Heart right ventricle (tissue), 16 donors: Measurements from ENCODE around the gene PPP4R3B. TPM values are rescaled to one million over a fixed set of nuclear protein-coding genes. Genes with fewer than 3 reads are reported as not detected.
A peak's percentile ranks its signal among the peaks of the same experiment; 100 is the strongest.

Experiments
- ATAC-seq, 8 donors: fragments of 200-7000 bp; cut with Tn5 transposase; one replicate each; pipeline ENCODE4 v1.9.1; 2020; ENCODE audit warnings: mild to moderate bottlenecking in 8 of 8, moderate library complexity in 8 of 8, moderate number of reproducible peaks in 1 of 8
- DNase-seq, 2 donors: peaks; one replicate each; pipeline ENCODE4 v3.0.0-alpha.2; 2020
- H3K27ac ChIP-seq, 10 donors: fragments of 200-600 bp; sonication (generic) in 2 of 10; one replicate each; pipeline versions ENCODE4 v1.5.0 to v1.8.0; 2020 to 2022; ENCODE audit warnings: mild to moderate bottlenecking in 3 of 10
- H3K27me3 ChIP-seq, 7 donors: fragments of 200-600 bp; one replicate each; pipeline ENCODE4 v1.8.0; 2021 to 2022; ENCODE audit warnings: mild to moderate bottlenecking in 2 of 7
- H3K36me3 ChIP-seq, 9 donors: fragments of 200-600 bp; sonication (generic) in 1 of 9; one replicate each; pipeline versions ENCODE4 v1.5.0 to v1.8.0; 2020 to 2022; ENCODE audit warnings: mild to moderate bottlenecking in 2 of 9
- H3K4me1 ChIP-seq, 9 donors: fragments of 200-600 bp; sonication (generic) in 1 of 9; one replicate each; pipeline versions ENCODE4 v1.5.0 to v1.8.0; 2020 to 2022; ENCODE audit warnings: mild to moderate bottlenecking in 4 of 9
- H3K4me3 ChIP-seq, 10 donors: fragments of 200-600 bp; sonication (generic) in 2 of 10; one replicate each; pipeline versions ENCODE4 v1.5.0 to v1.8.0; 2020 to 2022; ENCODE audit warnings: mild to moderate bottlenecking in 7 of 10, moderate library complexity in 2 of 10
- H3K9me3 ChIP-seq, 11 donors: fragments of 200-600 bp in 10 of 11; sonication (generic) in 2 of 11; one replicate each; pipeline versions ENCODE4 v1.5.0 to v1.8.0; 2013 to 2022; ENCODE audit warnings: mild to moderate bottlenecking in 2 of 11, control low read depth in 1 of 11, moderate library complexity in 1 of 11
- WGBS, 2 donors: extraction: QIAGEN DNeasy Blood & Tissue Kit; methylation state at CpG; one replicate each; pipeline ENCODE4 v1.1.7; 2013; ENCODE audit warnings: inconsistent platforms in 1 of 2; 5-methylcytosine and 5-hydroxymethylcytosine counted together
- intact Hi-C, 10 donors: fragments of 100-400 bp; cut with DNase I; formaldehyde crosslinking; loops; one replicate each; pipeline versions ENCODE4 v1.11.1 to v1.14.2; 2022
- polyA plus RNA-seq, 2 donors: library from polyadenylated mRNA; stranded (reverse); fragments of 200-250 nt; gene quantifications; one replicate each; pipeline ENCODE4 v1.2.3, GENCODE V29; 2013
- total RNA-seq, 10 donors: library from RNA; stranded (reverse); fragmentation: NEBNext Ultra II Directional in 3 of 10; extraction: Animal tissue kit (Norgen Biotek cat#: 25700) in 3 of 10; gene quantifications; one replicate each; pipeline versions ENCODE4 v1.2.1 to v1.2.4, GENCODE V29; 2021 to 2023
- TF ChIP-seq, protein P1 (sequence below), 9 donors: fragments of 200-600 bp; sonication (generic) in 2 of 9; IDR thresholded peaks; one replicate each; pipeline versions ENCODE4 v1.5.0 to v1.8.0; 2021 to 2022; ENCODE audit warnings: antibody characterized with exemption in 9 of 9, mild to moderate bottlenecking in 5 of 9, moderate library complexity in 1 of 9
- donor health status: Arrhythmogenic right ventricular cardiomyopathy.
- donor health status: ischemic (EF 13 %, LVEDD 7.1; RV severe dilation, severe dysfunction).
- donor health status: healthy with polysubstance abuse.
- donor health status: DM: no; HTN: yes; CAD: no.
- donor health status: DM: no; HTN: no; CAD: no.
- donor health status: ischemic (EF 25% LVEDD 6.9; RV normal size, moderate dysfunction).
- donor health status: ischemic (EF 25% LVEDD 5.7; RV mildly dilated, moderate dysfunction).
- donor health status: healthy.
- donor health status: DM: yes; HTN: yes; CAD: no.
- donor health status: Ischemic cardiomyopathy.
- donor health status: ischemic (EF 35%, LVEDD 5.7; RV mildly dilated, moderate dysfunction).
- donor health status: nonischemic (EF 11% LVEDD 7.7; RV severe dilation, severe dysfunction).
- donor health status: DM: yes; HTN: yes; CAD: no.
- donor health status: PGD.
- donor health status: ischemic (EF 29% LVEDD 5.4; RV normal size, mild dysfunction).
- donor health status: nonischemic (EF 23%, LVEDD 6.1; RV moderate dilation, normal function).

The PPP4R3B gene
- total and polyA plus RNA-seq, 12 donors, result 10.9 to 29.0 (median 24.6) TPM

DNA sequence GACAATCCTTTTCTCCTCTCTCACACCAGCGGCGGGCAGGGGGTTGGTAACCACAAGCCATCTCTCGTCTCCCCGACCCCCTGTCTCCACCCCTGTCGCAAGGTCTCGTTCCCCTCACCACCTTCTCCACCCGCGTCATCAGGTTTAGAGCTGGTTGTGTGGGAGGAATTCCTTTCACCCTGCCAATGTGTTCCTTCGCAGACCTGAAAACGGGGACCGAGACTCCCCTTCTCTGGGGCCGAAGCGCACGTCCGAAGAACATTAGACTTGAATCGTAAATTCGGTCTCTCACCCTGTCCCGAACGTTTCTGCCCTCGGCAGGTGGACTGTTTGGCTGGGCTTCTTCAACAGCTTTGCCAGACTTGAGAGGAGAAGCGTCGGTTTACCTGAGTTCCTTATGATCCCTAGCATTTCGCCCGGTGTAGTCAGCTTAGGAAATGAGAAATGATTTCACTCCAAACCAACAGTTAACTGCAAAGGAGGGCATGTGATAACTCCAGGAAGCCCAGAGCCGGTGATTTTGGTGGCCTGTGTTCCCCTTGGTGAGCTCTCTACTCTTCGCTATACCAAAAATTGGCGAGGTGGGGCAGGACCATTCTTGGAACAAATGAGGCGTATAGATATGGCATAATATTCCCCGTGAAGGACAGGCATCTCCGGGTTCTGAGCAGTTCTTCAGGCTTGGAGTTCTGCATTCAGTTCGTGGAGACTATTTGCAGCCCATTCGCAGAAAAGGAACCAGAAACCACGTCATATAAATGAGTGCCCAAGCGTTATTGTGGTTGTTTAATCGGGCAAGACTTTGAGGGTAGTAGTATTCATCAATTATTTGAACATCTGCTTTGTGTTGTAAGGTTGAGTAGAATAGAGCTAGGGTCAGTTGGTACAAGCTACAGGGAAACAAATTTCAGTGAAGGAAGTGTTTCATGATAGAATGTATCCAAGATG, 97.2 kb downstream of the PPP4R3B start:
- WGBS, 2 donors, result 8 to 9% methylated on average over 35 of the region's 35 CpGs
- H3K36me3 ChIP-seq, result peaks cover 0 to 33% (median 6%) of the 10 kb centered on the region in 9 donors
- no peaks in the 10 kb centered on the region for H3K9me3 ChIP-seq
- no peaks in the 10 kb centered on the region for H3K27me3 ChIP-seq
- H3K4me1 ChIP-seq, result peaks cover 0 to 22% (median 10%) of the 10 kb centered on the region in 9 donors
- peak in 7 of 8 donors; percentile 2 to 45 (median 31) for ATAC-seq
- peak overlapping the region; percentile 17 to 94 (median 84) for H3K27ac ChIP-seq
- DNase-seq, result peak in 1 of 2 donors; percentile 37
- intact Hi-C loops, result loop anchor here in 5 of 10 donors (1.0 to 10.0 kb wide), 6 partner anchors 88 to 105 kb away; partner anchors contain the start of genes PPP4R3B (in 4 of the 5) and CCDC88A (in 2 of the 5)
- TF ChIP-seq, protein P1, sequence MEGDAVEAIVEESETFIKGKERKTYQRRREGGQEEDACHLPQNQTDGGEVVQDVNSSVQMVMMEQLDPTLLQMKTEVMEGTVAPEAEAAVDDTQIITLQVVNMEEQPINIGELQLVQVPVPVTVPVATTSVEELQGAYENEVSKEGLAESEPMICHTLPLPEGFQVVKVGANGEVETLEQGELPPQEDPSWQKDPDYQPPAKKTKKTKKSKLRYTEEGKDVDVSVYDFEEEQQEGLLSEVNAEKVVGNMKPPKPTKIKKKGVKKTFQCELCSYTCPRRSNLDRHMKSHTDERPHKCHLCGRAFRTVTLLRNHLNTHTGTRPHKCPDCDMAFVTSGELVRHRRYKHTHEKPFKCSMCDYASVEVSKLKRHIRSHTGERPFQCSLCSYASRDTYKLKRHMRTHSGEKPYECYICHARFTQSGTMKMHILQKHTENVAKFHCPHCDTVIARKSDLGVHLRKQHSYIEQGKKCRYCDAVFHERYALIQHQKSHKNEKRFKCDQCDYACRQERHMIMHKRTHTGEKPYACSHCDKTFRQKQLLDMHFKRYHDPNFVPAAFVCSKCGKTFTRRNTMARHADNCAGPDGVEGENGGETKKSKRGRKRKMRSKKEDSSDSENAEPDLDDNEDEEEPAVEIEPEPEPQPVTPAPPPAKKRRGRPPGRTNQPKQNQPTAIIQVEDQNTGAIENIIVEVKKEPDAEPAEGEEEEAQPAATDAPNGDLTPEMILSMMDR (IDR thresholded peaks at IDR 0.05), result no peak
- H3K4me3 ChIP-seq, result peak overlapping the region; percentile 42 to 95 (median 82)

DNA sequence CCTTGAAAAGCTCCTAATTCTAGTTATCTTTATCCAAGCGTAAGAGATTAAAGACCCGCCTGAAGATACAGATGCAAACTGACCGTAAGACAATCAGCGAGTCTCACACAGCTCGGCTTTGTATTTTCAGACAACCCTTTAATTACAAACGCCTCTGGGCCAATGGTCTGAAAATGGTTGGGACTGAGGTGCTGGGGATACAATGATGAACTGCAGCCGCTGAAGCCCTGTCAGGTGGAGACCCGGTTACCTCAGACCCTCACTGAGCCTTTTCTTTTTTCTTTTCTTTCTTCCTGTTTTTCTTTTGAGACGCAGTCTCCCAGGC, 98.6 kb downstream of the PPP4R3B start:
- DNase-seq, result no peak
- peak in 6 of 8 donors; percentile 4 to 26 (median 12) for ATAC-seq
- TF ChIP-seq, protein P1 (IDR thresholded peaks at IDR 0.05), result no peak
- Histone ChIP-seq H3K4me1 (peaks cover 0 to 22% (median 10%) of the 10 kb centered on the region in 9 donors), H3K4me3 (peak overlapping the region; percentile 70 to 95 (median 84)), H3K27me3 (no peaks in the 10 kb centered on the region), H3K36me3 (peaks cover 0 to 19% (median 0%) of the 10 kb centered on the region in 9 donors), H3K9me3 (no peaks in the 10 kb centered on the region), H3K27ac (peak overlapping the region; percentile 49 to 94 (median 84))
- intact Hi-C loops, result loop anchor here in 4 of 10 donors (1.0 to 10.0 kb wide), 6 partner anchors 87 to 104 kb away; partner anchors contain the start of genes PPP4R3B (in 3 of the 4) and CCDC88A (in 2 of the 4)
- 18 to 22% methylated on average over 9 of the region's 9 CpGs for WGBS, 2 donors

DNA sequence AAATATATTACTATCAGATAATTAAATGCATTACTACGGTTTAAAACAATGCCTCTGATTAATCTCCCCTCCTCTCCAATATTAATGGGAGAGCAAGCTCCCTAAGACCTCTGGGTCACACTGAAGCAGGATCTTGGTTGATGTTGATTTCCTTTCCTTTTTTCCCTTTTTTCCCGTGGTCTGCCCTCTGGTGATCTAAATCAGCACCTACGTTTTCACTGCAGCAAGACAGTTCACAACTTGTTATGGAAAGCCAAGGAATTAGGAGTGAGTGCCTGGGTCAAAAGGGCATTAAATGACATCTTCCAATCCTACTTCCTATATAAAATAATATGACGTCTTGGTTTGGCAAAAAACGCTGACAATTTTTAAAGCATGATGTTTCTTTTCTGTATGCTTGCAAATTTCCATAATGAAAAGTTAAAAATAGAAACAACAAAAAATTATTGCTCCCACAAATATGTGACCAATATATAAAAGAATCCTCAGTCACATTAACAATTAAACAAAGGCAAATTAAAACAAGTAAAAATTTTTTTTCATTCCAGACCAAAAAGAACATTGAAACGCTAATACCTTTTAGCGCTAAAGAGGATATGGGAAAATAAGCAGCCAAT, 105.8 kb downstream of the PPP4R3B start:
- H3K27ac ChIP-seq, result no peak overlapping the region
- intact Hi-C loops, result loop anchor here in 2 of 10 donors (10.0 kb wide), 2 partner anchors 97 to 103 kb away; partner anchors contain the start of genes CCDC88A (in 1 of the 2) and PPP4R3B (in 1 of the 2)
- no peaks in the 10 kb centered on the region for H3K27me3 ChIP-seq
- no peaks in the 10 kb centered on the region for H3K4me1 ChIP-seq
- TF ChIP-seq, protein P1 (IDR thresholded peaks at IDR 0.05), result peak in 4 of 9 donors; percentile 16 to 43 (median 32)
- no peak overlapping the region for H3K4me3 ChIP-seq
- H3K36me3 ChIP-seq, result no peaks in the 10 kb centered on the region
- DNase-seq (no peak), ATAC-seq (peak in 1 of 8 donors; percentile 38)
- H3K9me3 ChIP-seq, result no peaks in the 10 kb centered on the region
- WGBS, 2 donors, result 40 to 45% methylated on average over 7 of the region's 7 CpGs

DNA sequence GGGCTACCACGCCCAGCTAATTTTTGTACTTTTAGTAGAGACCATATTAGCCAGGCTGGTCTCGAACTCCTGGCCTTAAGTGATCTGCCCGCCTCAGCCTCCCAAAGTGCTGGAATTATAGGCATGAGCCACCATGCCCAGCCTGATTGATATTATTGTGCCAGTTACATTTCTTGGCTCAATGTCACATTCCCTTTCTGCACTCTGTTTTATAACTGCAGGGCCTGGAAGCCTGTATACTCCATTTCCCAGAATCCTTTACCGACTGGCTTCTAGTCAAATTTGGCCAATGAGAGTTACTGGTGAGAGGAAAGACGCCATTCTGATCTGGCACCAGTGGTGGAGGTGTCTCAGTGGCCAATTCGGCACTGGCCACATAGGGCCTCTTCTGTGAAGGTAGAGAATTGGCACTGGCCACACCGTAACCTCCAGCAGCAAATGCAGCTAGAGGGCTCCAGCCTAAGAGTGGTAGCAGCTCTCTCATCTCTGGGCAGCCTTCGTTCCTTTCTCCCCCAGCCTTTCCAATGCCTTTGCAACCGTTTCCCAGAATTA, 114.8 kb downstream of the PPP4R3B start:
- Histone ChIP-seq H3K4me3 (no peak overlapping the region), H3K27ac (no peak overlapping the region), H3K36me3 (no peaks in the 10 kb centered on the region), H3K9me3 (no peaks in the 10 kb centered on the region), H3K4me1 (no peaks in the 10 kb centered on the region), H3K27me3 (no peaks in the 10 kb centered on the region)
- DNase-seq (no peak), ATAC-seq (peak in 1 of 8 donors; percentile 53)
- TF ChIP-seq, protein P1 (IDR thresholded peaks at IDR 0.05), result no peak
- 91 to 92% methylated on average over 9 of the region's 9 CpGs for WGBS, 2 donors
- intact Hi-C loops, result no loop called here
